Stimulated activated CD4-positive, alpha-beta T cell treated with anti-CD3 and anti-CD28 coated beads, TNF-alpha, amount 100 ng/mL, for 24 hours (primary cell): ENCODE measurements around the gene JMJD1C.
"Not testable (repeated sequence)": the region's sequence is repeated elsewhere in the genome, so short reads cannot be mapped to it uniquely, and the experiment has no call there.

ENCODE experiments used
- DNase-seq, 3 experiments: peaks; one replicate each; pipeline ENCODE4 v3.0.0-alpha.2; 2020; ENCODE audit warnings: low read depth in 3 of 3

Gene JMJD1C

DNA sequence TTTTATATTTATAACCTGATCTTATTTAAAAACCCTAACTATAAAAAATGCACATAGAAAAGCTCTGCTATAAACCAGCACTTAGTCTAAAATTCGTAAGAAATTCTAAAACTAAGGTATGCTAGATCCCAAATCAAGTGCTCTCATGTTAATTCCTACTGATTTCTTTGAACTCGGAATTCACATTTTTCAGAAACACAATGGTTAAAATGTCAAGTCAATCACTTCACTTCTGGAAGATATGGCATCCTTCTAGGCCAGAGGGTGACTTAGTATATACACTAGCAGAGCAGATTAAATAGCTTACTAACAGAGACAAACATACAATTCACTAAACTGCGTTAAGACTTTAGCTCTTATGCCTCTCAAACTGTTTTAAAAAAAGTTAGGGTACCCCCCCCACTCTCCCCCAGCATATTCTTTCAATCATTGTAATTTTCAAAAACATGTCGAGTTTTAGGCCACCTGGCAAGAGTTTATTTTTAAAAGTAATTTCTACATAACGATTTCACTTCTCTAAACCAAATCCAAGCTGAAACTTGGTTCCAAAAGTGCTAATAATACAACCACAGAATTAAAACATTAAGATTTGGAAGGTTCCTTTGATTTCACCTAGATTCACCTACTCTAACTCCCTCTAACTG, 203.2 kb downstream of the JMJD1C start:
- DNase-seq, result no peak

DNA sequence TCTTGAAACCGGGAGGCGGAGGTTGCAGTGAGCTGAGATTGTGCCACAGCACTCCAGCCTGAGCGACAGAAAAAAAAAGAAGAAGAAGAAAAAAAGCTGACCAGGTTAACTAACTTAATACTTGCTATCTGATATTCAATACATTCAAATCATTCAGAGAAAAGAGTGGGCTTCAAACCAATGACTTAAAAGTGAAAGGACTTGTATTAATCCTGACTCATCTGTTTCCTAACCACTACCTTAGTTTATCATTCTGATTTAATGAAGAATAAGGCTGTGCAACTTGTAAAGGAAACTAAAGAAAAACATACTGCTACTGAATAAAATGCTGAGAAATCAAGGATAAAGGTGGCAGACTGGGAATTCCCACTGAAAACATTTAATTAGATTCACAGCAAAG, 204.3 kb downstream of the JMJD1C start:
- DNase-seq, result no peak

DNA sequence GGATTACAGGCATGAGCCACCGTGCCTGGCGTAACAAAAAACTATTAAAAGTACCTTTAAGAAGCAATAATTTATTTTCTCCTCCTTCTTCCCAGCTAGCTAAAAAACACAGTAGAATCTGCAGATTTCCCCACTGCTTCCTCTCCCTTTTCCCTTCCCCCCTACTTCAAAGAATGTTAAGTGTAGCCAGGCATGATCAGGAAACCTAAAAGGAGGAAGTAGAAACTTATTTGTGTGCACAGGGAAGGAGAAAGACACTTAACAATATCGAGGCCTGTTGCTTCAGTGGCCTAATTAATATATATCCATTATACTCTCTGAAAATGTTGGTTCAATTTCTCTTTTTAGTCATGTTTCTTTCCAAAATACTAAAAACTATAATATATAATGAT, 204.9 kb downstream of the JMJD1C start:
- DNase-seq, result no peak

DNA sequence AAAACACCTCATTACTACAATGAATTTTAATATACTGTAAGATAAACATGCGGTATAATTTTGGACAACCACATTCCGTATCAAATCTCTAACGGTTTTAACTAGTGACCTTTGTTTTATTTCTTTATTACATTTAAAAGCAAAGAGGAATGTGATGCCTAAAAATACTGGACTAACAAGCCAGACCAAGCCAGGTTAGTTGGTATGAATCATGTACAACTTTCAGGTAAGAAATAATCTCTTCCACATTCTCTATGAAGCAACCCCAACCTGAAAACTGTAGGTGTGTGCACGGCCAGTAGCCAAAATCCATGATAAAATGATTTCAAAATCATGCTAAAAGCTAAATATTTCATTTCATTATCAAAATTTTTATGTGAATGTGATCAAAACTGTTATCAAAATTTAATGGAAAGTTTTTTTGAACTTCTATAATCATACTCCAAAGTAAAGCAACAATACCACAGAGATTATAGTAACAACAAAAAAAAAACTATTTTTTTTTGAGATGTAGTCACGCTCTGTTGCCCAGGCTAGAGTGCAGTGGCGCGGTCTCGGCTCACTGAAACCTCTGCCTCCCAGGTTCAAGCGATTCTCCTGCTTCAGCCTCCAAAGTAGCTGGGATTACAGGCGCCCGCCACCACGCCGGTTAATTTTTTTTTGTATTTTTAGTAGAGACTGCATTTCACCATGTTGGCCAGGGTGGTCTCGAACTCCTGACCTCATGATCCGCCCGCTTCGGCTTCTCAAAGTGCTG, 205.5 kb downstream of the JMJD1C start:
- DNase-seq, result no peak

DNA sequence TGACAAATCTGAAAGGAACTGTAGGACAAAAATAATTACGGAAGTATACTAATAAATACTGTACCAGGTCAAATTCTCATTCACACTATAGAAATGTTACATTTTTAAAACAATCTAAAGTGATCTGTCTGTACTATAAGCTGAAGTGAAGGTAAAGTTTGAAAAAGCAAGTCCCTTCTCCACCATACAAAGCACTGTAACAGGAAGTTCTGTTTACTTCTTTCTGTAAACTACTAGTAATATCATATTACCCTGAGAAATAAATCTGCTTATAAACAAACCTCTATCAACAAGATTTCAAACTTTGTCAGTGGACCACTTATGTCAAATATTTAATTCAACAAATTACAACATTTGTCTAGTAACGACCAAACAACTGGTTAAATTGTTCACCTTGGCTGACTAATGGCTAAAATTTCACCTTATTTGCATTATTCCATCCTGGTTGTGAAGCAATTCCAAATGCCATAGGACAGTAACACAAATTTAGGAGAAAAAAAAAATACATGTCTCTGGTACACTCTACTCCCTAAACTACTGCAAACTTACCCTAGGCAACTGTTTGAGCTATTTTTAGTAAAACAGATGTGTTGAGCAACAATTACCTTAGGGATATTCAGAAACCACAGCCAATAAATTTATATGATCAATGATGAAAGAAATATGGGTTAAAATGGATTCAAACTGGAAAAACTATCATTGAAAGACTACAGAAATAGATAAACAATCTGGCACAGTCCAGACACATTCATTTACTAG, 206.7 kb downstream of the JMJD1C start:
- DNase-seq, result no peak

DNA sequence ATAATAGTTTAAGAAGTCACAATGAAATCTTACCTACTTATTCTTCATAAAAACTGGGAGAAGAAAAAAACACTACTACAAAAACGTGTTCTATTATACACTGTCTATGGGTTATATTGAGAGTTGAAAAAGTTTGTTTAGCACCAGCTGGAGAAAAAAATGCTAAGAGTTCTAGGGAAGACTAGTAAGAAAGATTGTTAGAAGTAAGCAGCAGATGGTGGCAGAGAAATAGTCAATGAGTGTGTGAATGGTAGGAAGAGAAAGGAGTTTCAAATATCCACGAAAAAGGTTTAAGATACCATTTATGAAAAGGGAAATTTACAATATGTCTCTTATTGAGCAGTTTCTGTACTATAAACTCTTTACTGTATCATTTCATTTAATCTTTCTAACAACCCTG, 208.0 kb downstream of the JMJD1C start:
- no peak for DNase-seq

DNA sequence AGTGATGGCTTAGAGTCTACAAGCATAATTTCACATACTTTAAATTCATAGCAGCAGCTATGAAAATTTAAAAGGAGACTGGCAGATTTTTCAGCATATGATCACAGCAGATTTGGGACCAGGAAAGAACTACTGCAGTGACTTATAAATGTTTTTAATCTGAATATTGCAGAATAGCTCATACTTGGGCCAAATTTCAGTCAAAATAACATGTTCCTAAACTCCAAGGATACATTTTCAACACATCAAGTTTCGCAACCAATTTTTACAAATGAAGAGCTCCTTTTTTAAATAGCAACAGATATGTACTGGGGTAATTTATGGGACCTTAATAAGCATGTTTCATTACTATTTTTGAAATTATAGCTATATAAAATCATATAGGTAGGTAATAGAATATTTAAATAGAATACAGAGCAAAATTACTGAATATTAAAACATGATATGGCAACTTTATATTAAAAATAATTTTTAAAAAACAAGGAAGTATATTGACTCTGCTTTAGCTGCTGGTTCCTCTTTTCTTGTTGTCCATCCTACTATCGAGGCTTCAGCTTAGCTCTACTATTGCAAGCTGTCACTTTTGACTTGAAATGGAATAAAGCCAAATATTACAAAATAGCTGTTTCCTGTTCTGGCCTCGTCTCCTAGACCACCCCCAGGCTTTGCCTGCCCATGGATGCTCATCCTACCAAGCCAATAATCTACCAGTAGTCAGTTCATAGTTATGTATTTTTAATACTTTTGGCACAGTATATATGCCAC, 209.6 kb downstream of the JMJD1C start:
- DNase-seq, result no peak

DNA sequence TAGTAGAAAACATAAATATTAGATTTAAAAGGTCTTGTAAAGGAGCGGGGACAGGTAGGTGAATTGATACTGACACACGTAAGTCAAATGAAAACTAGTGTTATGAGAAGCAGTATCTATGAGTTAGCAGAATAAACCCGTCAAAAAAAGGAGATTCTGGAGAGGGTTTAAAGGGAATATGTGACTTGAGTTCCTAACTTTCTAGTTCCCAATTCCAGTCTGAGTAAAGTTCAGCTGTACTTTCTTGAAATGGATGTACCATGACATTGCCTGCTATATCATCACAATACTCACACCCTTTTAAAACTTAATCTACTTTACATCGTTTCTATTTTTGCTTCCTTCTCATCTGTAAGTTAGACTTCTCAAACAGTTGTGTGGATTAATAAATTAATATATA, 210.5 kb downstream of the JMJD1C start:
- DNase-seq, result no peak

DNA sequence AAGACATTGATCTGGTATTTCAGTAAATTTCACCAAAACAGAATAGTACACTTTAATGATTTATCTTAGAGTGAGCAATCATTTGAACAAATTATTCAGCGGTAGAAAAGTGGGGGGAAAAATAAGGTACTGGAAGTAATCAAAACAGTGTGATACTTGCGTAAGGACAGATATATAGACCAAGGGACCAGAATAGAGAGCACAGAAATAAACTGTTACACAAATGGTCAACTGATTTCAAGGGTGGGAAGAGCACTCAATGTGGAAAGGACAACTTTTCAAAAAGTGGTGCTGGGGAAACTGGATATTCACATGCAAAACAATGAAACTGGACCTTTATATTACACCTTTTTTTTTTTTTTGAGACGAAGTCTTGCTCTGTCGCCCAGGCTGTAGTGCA, 212.7 kb downstream of the JMJD1C start:
- DNase-seq, result no peak

DNA sequence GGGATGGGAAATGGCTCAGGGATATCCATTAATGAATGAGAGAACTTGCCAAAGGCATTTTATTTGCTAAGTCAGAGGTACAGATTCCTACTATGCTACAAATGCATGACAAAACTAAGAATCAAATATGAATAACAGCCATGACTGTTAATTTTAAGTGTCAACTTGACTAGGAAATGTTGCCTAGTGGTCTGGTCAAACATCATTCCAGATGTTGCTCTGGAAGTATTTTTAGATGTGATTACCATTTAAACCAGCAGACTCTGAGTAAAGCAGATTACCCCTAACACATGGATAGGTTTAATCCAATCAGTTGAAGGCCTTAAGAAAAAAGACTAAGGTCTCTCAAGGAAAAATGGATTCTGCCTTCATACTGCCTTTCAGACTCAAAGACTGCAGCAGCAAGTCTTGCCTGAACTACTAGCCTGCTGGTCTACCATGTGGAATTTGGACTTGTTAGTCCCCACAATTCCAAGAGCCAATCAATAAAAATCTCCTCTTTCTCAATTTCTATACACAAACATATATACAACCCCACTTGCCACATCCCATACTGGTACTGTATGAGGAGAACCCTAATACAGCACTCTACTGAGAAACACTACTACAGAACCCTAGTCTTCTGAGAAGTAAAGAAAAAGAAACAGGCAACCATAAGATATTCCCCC, 213.5 kb downstream of the JMJD1C start:
- DNase-seq, result no peak

DNA sequence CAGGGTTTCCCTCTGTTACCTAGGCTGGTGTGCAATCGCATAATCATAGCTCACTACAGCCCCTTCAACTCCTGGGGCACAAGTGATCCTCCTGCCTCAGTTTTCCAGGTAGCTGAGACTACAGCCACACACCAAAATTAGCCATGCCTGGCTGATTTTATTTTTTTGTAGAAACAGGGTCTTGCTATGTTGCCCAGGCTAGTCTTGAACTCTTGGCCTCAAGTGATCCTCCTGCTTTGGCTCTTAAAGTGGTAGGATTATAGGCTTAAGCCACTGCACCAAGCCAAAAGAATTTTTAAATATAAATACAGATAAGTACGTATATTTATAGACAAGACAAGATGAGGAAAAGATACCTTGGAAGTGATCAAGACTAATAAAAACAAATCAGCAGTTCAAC, 215.7 kb downstream of the JMJD1C start:
- no peak for DNase-seq

DNA sequence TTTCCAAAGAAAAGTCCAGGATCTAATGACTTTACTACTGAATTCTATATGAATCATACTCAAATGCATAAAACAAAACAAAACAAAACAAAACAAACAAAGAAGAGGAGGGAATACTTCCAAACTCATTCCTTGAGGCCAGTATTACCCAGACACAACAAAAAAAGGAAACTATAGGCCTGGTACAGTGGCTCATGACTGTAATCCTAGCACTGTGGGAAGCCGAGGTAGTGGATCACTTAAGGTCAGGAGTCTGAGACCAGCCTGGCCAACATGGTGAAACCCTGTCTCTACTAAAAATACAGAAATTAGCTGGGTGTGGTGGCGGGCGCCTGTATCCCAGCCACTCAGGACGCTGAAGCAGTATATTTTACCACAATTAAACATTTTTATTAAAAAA, 218.0 kb downstream of the JMJD1C start:
- DNase-seq, result no peak

DNA sequence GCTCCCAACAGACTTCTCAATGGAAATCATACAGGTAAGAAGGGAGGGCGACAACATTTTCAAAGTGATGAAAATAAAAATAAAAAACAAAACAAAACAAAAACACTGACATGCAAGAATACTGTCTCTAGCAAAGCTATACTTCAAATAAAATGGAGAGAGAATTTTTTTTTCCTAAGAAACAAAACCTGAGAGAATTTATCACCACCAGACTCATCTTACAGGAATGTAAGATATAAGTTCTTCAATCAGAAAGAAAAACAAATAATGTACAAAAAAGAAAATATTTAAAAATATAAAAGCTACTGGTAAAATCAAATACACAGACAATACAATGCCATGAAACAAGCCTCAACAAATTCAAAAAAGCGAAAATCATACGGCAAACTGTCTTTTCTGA, 219.4 kb downstream of the JMJD1C start:
- DNase-seq, result no peak

DNA sequence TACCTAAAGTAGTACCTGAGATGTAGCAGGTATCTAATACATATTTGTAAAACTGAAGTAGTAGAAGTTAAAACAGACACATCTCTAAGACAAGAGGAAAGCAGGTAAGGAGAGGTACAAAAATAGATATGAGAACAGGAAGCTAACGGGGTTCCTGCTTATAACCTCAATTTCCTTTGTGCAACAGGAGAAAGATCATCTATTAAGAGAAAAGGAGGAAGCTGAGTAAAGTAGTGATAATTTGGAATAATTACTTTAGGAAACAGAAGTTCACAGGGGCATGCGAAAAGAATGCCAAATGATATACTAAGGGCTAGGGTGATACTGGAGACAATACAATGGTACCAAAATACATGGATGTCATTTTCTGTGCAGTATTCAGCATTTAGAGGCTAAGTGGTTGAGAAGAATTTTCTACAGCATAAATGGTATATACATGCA, 223.9 kb downstream of the JMJD1C start:
- DNase-seq, result no peak

DNA sequence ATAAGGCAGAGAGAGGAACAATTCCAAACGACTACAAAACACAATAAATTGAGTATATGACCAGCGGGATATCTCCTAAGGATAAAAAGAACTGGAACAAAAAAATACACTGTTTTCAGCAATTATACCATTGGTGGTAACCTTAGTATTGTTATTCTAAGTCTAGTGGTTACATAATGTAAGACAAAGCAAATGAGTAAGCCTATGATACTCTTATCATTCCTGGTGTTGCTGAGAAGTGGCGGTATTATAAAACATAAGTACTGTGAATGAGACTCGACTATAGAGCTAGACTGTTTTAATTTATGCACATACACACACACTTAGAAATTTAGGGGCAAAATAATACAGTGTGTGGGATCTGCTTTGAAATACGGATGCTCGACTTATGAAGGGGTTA, 225.0 kb downstream of the JMJD1C start:
- no peak for DNase-seq

DNA sequence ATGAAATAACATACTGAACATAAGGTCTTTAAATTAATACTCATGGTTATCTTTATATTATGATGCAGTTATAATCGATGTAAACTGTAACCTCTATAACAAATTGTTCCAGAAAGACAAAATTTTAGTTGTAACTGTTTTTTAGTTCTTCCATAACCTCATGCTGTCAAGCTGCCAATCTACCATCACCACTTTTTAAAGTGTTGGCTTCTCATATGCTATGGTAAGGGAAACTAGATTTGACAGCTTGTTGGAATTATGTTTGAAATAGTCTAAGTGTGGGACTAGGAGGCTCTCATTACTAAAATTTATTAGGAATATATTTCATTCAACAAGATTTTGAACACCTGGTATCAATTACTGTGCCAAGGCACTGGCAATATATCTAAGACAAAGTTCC, 227.3 kb downstream of the JMJD1C start:
- no peak for DNase-seq

DNA sequence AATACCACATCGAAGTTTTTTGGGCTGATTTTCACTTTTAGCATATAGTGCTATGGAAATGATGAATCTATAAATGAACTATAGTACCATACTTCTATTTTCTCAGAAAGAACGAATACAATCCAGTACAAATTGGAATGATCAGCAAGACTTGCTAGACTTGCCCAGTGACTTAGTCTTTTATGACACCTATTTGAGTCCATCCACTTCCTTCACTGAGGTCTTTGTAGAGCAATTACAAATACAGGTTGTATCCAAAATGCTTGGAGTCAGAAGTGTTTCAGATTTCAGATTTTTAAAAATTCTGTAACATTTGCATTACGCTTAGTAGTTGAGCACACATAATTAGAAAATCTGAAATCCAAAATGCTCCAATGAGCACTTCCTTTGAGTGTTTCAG, 228.4 kb downstream of the JMJD1C start:
- no peak for DNase-seq

DNA sequence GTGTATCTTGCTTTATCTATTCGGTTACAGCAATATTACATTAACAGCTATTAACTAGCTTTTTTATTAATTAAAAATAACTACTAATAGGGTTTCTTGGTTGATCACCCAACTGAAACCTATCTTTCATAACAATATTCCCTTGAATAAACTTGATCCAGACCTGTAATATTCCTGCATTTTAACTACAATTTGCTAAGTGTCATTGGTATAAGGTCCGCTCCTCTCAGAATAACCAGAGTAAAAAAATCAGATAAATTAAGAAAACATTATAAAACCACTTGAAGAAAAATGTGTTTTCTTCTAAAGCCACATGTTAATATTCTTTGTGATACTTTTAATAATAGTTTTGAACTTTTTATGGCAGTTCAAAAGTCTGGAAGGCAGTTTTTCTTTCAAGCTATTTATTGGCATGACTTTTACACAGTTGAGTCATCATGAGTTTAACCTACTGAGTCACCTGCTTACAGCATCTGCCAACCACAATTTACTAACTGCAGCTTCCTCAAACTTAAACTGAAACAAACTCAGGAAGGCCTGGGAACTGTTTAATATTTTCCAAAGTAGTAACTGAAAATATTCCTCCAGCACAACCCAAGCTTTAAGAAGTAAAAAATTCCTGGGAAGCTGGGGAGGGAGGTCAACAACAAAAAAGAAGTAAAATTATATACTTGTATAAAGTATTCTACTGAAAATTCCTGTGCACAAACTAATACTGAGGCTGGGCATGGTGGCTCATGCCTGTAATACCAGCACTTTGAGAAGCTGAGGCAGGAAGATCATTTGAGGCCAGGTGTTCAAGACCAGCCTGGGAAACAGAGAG, 229.5 kb downstream of the JMJD1C start:
- DNase-seq, result no peak

DNA sequence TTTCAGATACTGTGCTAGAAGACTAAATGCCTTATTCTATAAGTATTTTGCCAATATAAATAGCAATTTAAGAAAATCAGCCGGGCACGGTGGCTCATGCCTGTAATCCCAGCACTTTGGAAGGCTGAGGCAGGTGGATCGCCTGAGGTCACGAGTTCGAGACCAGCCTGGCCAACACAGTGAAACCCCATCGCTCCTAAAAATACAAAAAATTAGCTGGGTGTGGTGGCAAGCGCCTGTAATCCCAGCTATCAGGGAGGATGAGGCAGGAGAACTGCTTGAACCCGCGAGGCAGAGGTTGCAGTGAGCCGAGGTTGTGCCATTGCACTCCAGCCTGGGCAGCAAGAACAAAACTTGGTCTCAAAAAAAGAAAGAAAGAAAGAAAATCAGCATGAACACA, 230.6 kb downstream of the JMJD1C start:
- not testable (repeated sequence) for DNase-seq

DNA sequence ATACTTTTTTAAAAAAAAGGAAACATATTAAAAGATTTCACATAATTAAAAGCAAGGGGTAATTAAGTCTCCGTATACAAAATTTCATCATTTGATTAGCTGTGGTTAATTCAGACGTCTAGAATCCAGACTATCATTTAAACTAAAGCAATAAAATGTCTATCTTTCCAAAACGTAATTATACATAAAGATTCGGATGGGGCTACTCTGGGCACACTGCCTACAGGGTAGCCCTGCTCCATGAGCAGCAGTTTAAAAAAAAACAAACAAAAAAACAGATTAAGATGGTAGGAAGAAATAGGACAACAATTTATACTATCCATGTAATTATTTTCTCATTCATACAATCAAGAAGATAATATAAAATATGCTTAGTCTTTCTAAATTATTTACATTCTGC, 236.6 kb downstream of the JMJD1C start:
- no peak for DNase-seq

DNA sequence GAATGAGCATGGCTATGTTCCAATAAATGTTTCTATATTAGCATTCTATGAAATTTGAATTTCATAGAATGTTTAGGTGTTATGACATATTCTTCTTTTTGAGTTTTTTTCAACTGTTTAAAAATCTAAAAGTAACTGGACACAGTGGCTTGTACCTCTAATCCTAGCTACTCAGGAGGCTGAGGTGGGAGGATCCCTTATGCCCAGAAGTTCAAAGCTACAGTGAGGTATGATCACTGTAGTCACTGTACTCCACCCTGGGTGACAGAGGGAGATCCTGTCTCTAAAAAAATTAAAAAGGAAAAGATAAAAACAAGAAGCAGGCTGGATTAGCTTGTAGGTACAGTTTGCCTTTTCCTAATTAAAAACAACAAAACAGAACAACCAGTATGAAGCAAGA, 237.5 kb downstream of the JMJD1C start:
- no peak for DNase-seq
